A673 (cell line): ENCODE results near the gene FBXW12. TPM values are rescaled to one million over a fixed set of nuclear protein-coding genes. Genes with fewer than 3 reads are reported as not detected.

Experiments used
- BruUV-seq: library from RNA; stranded (reverse); fragments of 400-500 nt; replicated peaks from 2 replicates; lab custom pipeline; 2021; lab: Mats Ljungman, UMichigan
- CTCF ChIA-PET: fragments of 300-600 bp; sonication (Branson Sonifier 250); formaldehyde crosslinking; loops from one replicate; lab custom pipeline; 2022; ENCODE audit warnings: antibody characterized with exemption; lab: Charles Lee
- POLR2A ChIA-PET: fragments of 300-600 bp; sonication (Branson Sonifier 250); formaldehyde crosslinking; loops from one replicate; lab custom pipeline; 2022; ENCODE audit warnings: antibody characterized with exemption; ENCODE audit not compliant: low non-redundant PET; lab: Charles Lee
- DNase-seq: peaks from one replicate; pipeline ENCODE4 v3.0.0-alpha.2; 2015; ENCODE audit warnings: low spot score
- H3K27ac ChIP-seq: fragments of 200-600 bp; sonication (generic); 2 replicates; pipeline ENCODE4 v1.5.1; 2016; ENCODE audit warnings: mixed run types, low read depth, mild to moderate bottlenecking, mixed read lengths, antibody characterized with exemption, low read length; ENCODE audit not compliant: poor library complexity, severe bottlenecking
- H3K27me3 ChIP-seq: fragments of 200-600 bp; sonication (generic); replicated peaks from 2 replicates; pipeline ENCODE4 v1.6.1; 2017; ENCODE audit warnings: mixed run types, low read depth, mild to moderate bottlenecking, mixed read lengths, antibody characterized with exemption, low read length; ENCODE audit not compliant: insufficient read depth, poor library complexity
- H3K36me3 ChIP-seq: fragments of 200-600 bp; sonication (generic); 2 replicates; pipeline ENCODE4 v1.6.1; 2016; ENCODE audit warnings: mixed run types, mild to moderate bottlenecking, mixed read lengths, antibody characterized with exemption, low read length; ENCODE audit not compliant: insufficient read depth, poor library complexity, severe bottlenecking
- H3K4me1 ChIP-seq: fragments of 200-600 bp; sonication (generic); 2 replicates; pipeline ENCODE4 v1.6.1; 2017; ENCODE audit warnings: mixed run types, mild to moderate bottlenecking, mixed read lengths, antibody characterized with exemption, low read length; ENCODE audit not compliant: insufficient read depth, poor library complexity, severe bottlenecking
- H3K4me3 ChIP-seq: fragments of 200-600 bp; sonication (generic); 2 replicates; pipeline ENCODE4 v1.5.1; 2016; ENCODE audit warnings: low read depth, mixed run types, mild to moderate bottlenecking, mixed read lengths, low read length; ENCODE audit not compliant: poor library complexity, severe bottlenecking
- H3K9me3 ChIP-seq: fragments of 200-600 bp; sonication (generic); 2 replicates; pipeline ENCODE4 v1.6.1; 2016; ENCODE audit warnings: mixed run types, low read depth, mild to moderate bottlenecking, mixed read lengths, antibody characterized with exemption, low read length; ENCODE audit not compliant: poor library complexity, severe bottlenecking
- EZH2 ChIP-seq: fragments of 200-600 bp; sonication (generic); IDR thresholded peaks from 2 replicates; pipeline ENCODE4 v1.6.1; 2017; ENCODE audit warnings: borderline replicate concordance, low read depth, mild to moderate bottlenecking, mixed read lengths, antibody characterized with exemption, low read length; ENCODE audit not compliant: poor library complexity, severe bottlenecking
- intact Hi-C: fragments of 100-400 bp; cut with micrococcal nuclease; formaldehyde crosslinking; loops from one replicate; pipeline ENCODE4 v1.10.0; 2022; ENCODE audit not compliant: unreplicated experiment
- total RNA-seq: library from RNA; stranded (reverse); gene quantifications from 2 replicates; pipeline ENCODE4 v1.2.3, GENCODE V29; 2021
- TF ChIP-seq, protein P1 (sequence below): fragments of 300-800, 200-600 bp; sonication (generic); conservative IDR thresholded peaks from 2 replicates; pipeline ENCODE4 v1.5.1; 2017; ENCODE audit warnings: low read depth, mild to moderate bottlenecking, antibody characterized with exemption, low read length, moderate library complexity, mixed read lengths

Gene FBXW12
- total RNA-seq, 1 experiment from 2014 or later = 0.60 TPM

DNA sequence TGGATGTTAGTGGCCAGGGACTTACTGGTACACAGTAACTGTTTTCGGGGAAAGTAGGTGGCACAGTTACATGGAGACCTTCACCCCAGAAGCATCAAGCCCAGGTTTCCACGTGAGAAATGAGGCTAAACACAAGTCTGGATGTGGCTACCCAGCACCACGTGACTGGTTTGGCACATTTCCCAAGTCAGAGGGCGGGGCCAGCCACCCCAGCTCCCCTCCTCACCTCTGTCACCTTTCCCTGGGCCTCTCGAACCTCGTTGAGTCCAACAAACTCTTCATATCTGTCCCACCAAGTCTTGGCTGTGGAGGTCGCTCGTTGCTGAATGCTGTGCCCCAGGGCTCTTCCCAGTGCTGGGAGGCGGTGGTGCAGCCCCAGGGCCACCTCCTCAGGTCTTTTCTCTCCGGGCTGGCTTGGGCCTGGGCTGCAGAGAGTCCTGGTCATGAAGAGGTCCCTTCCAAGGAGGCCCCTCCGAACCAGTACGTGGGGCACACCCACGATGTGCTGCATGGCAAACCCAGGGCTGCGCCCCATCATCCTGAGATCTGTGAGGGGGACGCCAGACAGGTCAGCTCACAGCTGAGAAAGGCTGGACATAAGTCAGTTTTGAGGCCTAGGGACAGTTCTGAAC lies 62.7 kb downstream of the FBXW12 start:
- Histone ChIP-seq H3K27me3 (no peaks in the 10 kb centered on the region), H3K4me1 (no peaks in the 10 kb centered on the region), H3K36me3 (no peaks in the 10 kb centered on the region), H3K9me3 (no peaks in the 10 kb centered on the region), H3K27ac (no peak overlapping the region), H3K4me3 (no peak overlapping the region)
- no TSS peak for BruUV-seq
- intact Hi-C loops = loop anchor here (5.0 kb wide), 2 partner anchors 32 to 162 kb away; no protein-coding TSS in a partner anchor
- POLR2A ChIA-PET = no interaction called here
- no peak for TF ChIP-seq EZH2
- TF ChIP-seq, protein P1, sequence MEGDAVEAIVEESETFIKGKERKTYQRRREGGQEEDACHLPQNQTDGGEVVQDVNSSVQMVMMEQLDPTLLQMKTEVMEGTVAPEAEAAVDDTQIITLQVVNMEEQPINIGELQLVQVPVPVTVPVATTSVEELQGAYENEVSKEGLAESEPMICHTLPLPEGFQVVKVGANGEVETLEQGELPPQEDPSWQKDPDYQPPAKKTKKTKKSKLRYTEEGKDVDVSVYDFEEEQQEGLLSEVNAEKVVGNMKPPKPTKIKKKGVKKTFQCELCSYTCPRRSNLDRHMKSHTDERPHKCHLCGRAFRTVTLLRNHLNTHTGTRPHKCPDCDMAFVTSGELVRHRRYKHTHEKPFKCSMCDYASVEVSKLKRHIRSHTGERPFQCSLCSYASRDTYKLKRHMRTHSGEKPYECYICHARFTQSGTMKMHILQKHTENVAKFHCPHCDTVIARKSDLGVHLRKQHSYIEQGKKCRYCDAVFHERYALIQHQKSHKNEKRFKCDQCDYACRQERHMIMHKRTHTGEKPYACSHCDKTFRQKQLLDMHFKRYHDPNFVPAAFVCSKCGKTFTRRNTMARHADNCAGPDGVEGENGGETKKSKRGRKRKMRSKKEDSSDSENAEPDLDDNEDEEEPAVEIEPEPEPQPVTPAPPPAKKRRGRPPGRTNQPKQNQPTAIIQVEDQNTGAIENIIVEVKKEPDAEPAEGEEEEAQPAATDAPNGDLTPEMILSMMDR = no peak
- no peak for DNase-seq
- CTCF ChIA-PET = interaction anchor here (0.8 to 1.8 kb wide), 2 partner anchors 34 to 240 kb away, joined by 3 to 23 read pairs; no protein-coding TSS in a partner anchor

DNA sequence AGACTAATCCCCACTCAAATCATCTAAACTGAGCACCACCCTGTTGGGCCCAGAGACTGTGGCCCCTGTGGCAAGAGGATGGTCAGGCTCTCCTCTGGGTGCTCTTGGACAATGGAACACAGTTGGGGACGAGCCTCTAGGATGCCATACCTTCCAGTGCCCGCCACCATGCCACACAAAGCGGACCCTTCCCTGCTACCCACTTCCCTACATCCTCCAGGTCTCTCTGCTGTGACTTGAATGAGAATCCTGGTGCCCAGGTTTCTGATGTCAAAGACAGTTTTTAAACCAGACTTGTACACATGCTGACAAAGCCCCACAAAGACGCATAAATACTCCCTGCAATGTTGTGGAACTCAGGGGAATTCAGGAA lies 63.2 kb downstream of the FBXW12 start:
- no peaks in the 10 kb centered on the region for H3K36me3 ChIP-seq
- POLR2A ChIA-PET = no interaction called here
- TF ChIP-seq EZH2 = no peak
- BruUV-seq = no TSS peak
- intact Hi-C loops = loop anchor here (5.0 kb wide), 1 partner anchor 33 kb away; no protein-coding TSS in a partner anchor
- no peaks in the 10 kb centered on the region for H3K4me1 ChIP-seq
- CTCF ChIA-PET = interaction anchor here (1.3 to 2.2 kb wide), 6 partner anchors 16 to 241 kb away, joined by 3 to 23 read pairs (median 8); partner anchors contain the start of gene ZNF589
- no peak overlapping the region for H3K27ac ChIP-seq
- H3K9me3 ChIP-seq = no peaks in the 10 kb centered on the region
- H3K4me3 ChIP-seq = no peak overlapping the region
- H3K27me3 ChIP-seq = no peaks in the 10 kb centered on the region
- no peak for DNase-seq

GRCh38 chr3:48435774-48436476 lies 63.9 kb downstream of the FBXW12 start:
- no peaks in the 10 kb centered on the region for H3K9me3 ChIP-seq
- TF ChIP-seq EZH2 = no peak
- TF ChIP-seq, protein P1 = peak; percentile 98
- ChIA-PET POLR2A (interaction anchor here (0.5 kb wide), 1 partner anchor 71 kb away, joined by 4 read pairs; no protein-coding TSS in a partner anchor), CTCF (interaction anchor here (0.6 to 2.2 kb wide), 22 partner anchors 10 to 421 kb away, joined by 3 to 23 read pairs (median 4); partner anchors contain the start of genes ATRIP, PFKFB4 and ZNF589)
- intact Hi-C loops = loop anchor here (1.0 to 5.0 kb wide), 2 partner anchors 34 to 204 kb away; no protein-coding TSS in a partner anchor
- no peaks in the 10 kb centered on the region for H3K4me1 ChIP-seq
- no peaks in the 10 kb centered on the region for H3K27me3 ChIP-seq
- BruUV-seq = no TSS peak
- H3K4me3 ChIP-seq = no peak overlapping the region
- H3K36me3 ChIP-seq = no peaks in the 10 kb centered on the region
- peak; percentile 75 for DNase-seq
- no peak overlapping the region for H3K27ac ChIP-seq
